H1 (cell line): Measurements from ENCODE around the gene IRGC. TPM values are rescaled to one million over a fixed set of nuclear protein-coding genes. Genes with fewer than 3 reads are reported as not detected.

Source experiments
- CTCF ChIA-PET: fragments of 300-600 bp; sonication (Branson Sonifier 250); formaldehyde crosslinking; loops from one replicate; lab custom pipeline; 2021; ENCODE audit not compliant: partially characterized antibody; lab: Charles Lee
- POLR2A ChIA-PET: fragments of 300-600 bp; sonication (Branson Sonifier 250); formaldehyde crosslinking; loops from one replicate; lab custom pipeline; 2021; ENCODE audit warnings: inconsistent platforms; ENCODE audit not compliant: partially characterized antibody; lab: Charles Lee
- DNase-seq, 2 experiments: peaks; one replicate each; pipeline versions ENCODE4 v3.0.0 to v3.0.0-alpha.2; 2010 to 2022; ENCODE audit warnings: low spot score in 2 of 2, low read depth in 1 of 2, mixed read lengths in 1 of 2
- FAIRE-seq: peaks from 2 replicates; lab custom pipeline; 2011; peaks lifted over from hg19 to GRCh38; lab: Jason Lieb, UNC
- H2AFZ ChIP-seq: 2 replicates; pipeline ENCODE4 v1.8.1; 2012; ENCODE audit warnings: low read length, inconsistent platforms
- H2AK5ac ChIP-seq: 2 replicates; pipeline ENCODE4 v1.6.1; 2013; ENCODE audit warnings: low read depth, low read length
- H2BK120ac ChIP-seq: replicated peaks from 2 replicates; pipeline ENCODE3; 2013; ENCODE audit warnings: low read depth, low read length, inconsistent platforms
- H2BK12ac ChIP-seq: 2 replicates; pipeline ENCODE4 v1.6.1; 2013; ENCODE audit warnings: low read depth, low read length
- H2BK15ac ChIP-seq: 2 replicates; pipeline ENCODE4 v1.6.1; 2013; ENCODE audit warnings: low read length
- H2BK20ac ChIP-seq: 2 replicates; pipeline ENCODE4 v1.6.1; 2013; ENCODE audit warnings: low read length
- H2BK5ac ChIP-seq: 2 replicates; pipeline ENCODE4 v1.6.1; 2013; ENCODE audit warnings: low read depth, low read length
- H3K14ac ChIP-seq: 2 replicates; pipeline ENCODE4 v1.6.1; 2013; ENCODE audit warnings: inconsistent platforms; ENCODE audit not compliant: insufficient read length
- H3K18ac ChIP-seq: 2 replicates; pipeline ENCODE4 v1.6.1; 2013; ENCODE audit warnings: low read length; ENCODE audit errors: extremely low read depth
- H3K23ac ChIP-seq: 2 replicates; pipeline ENCODE4 v1.6.1; 2013; ENCODE audit warnings: inconsistent platforms; ENCODE audit not compliant: insufficient read length
- H3K23me2 ChIP-seq: 2 replicates; pipeline ENCODE4 v1.6.1; 2013; ENCODE audit warnings: low read depth, low read length
- H3K27ac ChIP-seq: 2 replicates; pipeline ENCODE4 v1.6.1; 2011; ENCODE audit warnings: low read depth, low read length, inconsistent platforms
- H3K27me3 ChIP-seq, 4 experiments: replicated peaks in 1 of 4; 1 replicate in 1 of 4; 2 replicates in 3 of 4; pipeline versions ENCODE4 v1.6.1 to v1.8.1; 2011 to 2013; ENCODE audit warnings: low read length in 3 of 4, mild to moderate bottlenecking in 3 of 4, inconsistent platforms in 2 of 4, mixed read lengths in 2 of 4, moderate library complexity in 1 of 4; ENCODE audit not compliant: control insufficient read depth in 3 of 4, insufficient read depth in 3 of 4; ENCODE audit errors: extremely low read depth in 1 of 4
- H3K36me3 ChIP-seq, 4 experiments: 2 replicates each; pipeline versions ENCODE4 v1.6.1 to v1.8.1; 2011 to 2013; ENCODE audit warnings: mild to moderate bottlenecking in 4 of 4, low read length in 3 of 4, moderate library complexity in 2 of 4, control low read depth in 1 of 4, inconsistent platforms in 1 of 4; ENCODE audit not compliant: insufficient read depth in 4 of 4, control insufficient read depth in 2 of 4
- H3K4ac ChIP-seq: replicated peaks from 2 replicates; pipeline ENCODE3; 2013; ENCODE audit warnings: low read length, low read depth, mixed read lengths, inconsistent platforms; ENCODE audit not compliant: insufficient read length
- H3K4me1 ChIP-seq, 4 experiments: replicated peaks in 1 of 4; 1 replicate in 1 of 4; 2 replicates in 3 of 4; pipeline versions ENCODE4 v1.6.1 to v1.8.1; 2011 to 2013; ENCODE audit warnings: low read length in 3 of 4, inconsistent platforms in 2 of 4, mixed read lengths in 1 of 4; ENCODE audit not compliant: insufficient read depth in 4 of 4, control insufficient read depth in 3 of 4
- H3K4me2 ChIP-seq, 2 experiments: 2 replicates each; pipeline versions ENCODE4 v1.6.1 to v1.8.1; 2011 to 2013; ENCODE audit warnings: low read depth in 2 of 2, low read length in 2 of 2, control low read depth in 1 of 2, inconsistent platforms in 1 of 2, mild to moderate bottlenecking in 1 of 2; ENCODE audit not compliant: insufficient read depth in 1 of 2
- H3K4me3 ChIP-seq, 4 experiments: fragments of 200-600, 300-600 bp in 1 of 4; sonication (generic), shearing (Covaris generic), sonication (Bioruptor Twin) in 1 of 4; 2 replicates each; pipeline versions ENCODE4 v1.5.1 to v1.8.1; 2011 to 2016; ENCODE audit warnings: low read length in 4 of 4, low read depth in 3 of 4, control low read depth in 2 of 4, inconsistent platforms in 2 of 4, mild to moderate bottlenecking in 2 of 4, mixed read lengths in 1 of 4, moderate library complexity in 1 of 4; ENCODE audit not compliant: insufficient read depth in 2 of 4; ENCODE audit errors: extremely low read depth in 1 of 4
- H3K56ac ChIP-seq: replicated peaks from 2 replicates; pipeline ENCODE3; 2013; ENCODE audit warnings: low read depth, mild to moderate bottlenecking, mixed read lengths, low read length, inconsistent platforms; ENCODE audit not compliant: insufficient read length
- H3K79me1 ChIP-seq: 2 replicates; pipeline ENCODE4 v1.6.1; 2013; ENCODE audit warnings: low read depth, low read length, control low read depth
- H3K79me2 ChIP-seq, 2 experiments: 2 replicates each; pipeline versions ENCODE4 v1.6.1 to v1.8.1; 2012 to 2013; ENCODE audit warnings: low read length in 2 of 2, mild to moderate bottlenecking in 2 of 2, inconsistent platforms in 1 of 2; ENCODE audit not compliant: insufficient read depth in 2 of 2, control insufficient read depth in 1 of 2
- H3K9ac ChIP-seq, 4 experiments: replicated peaks in 1 of 4; 1 replicate in 1 of 4; 2 replicates in 3 of 4; pipeline versions ENCODE4 v1.6.1 to v1.8.1; 2011 to 2013; ENCODE audit warnings: low read depth in 3 of 4, low read length in 3 of 4, control low read depth in 2 of 4, mild to moderate bottlenecking in 2 of 4, moderate library complexity in 2 of 4, inconsistent platforms in 1 of 4; ENCODE audit errors: extremely low read depth in 1 of 4
- H3K9me3 ChIP-seq, 2 experiments: 2 replicates each; pipeline versions ENCODE4 v1.6.1 to v1.8.1; 2012 to 2013; ENCODE audit warnings: mild to moderate bottlenecking in 2 of 2, moderate library complexity in 2 of 2, control low read depth in 1 of 2, inconsistent platforms in 1 of 2, low read depth in 1 of 2, low read length in 1 of 2, mixed read lengths in 1 of 2; ENCODE audit not compliant: insufficient read depth in 2 of 2
- H4K20me1 ChIP-seq, 2 experiments: replicated peaks in 1 of 2; 2 replicates each; pipeline versions ENCODE3 to v1.8.1; 2011 to 2013; ENCODE audit warnings: inconsistent platforms in 2 of 2, low read length in 2 of 2, mild to moderate bottlenecking in 1 of 2; ENCODE audit not compliant: insufficient read depth in 2 of 2, control insufficient read depth in 1 of 2
- H4K5ac ChIP-seq: 2 replicates; pipeline ENCODE4 v1.6.1; 2013; ENCODE audit warnings: low read length, low read depth, mixed read lengths, inconsistent platforms; ENCODE audit not compliant: insufficient read length
- H4K8ac ChIP-seq: 2 replicates; pipeline ENCODE4 v1.8.0; 2013; ENCODE audit warnings: mild to moderate bottlenecking, moderate library complexity, low read length, inconsistent platforms; ENCODE audit not compliant: insufficient read depth; ENCODE audit errors: extremely low read depth
- H4K91ac ChIP-seq: replicated peaks from 2 replicates; pipeline ENCODE3; 2013; ENCODE audit warnings: low read length, mixed read lengths, inconsistent platforms; ENCODE audit not compliant: insufficient read length
- BRCA1 ChIP-seq: IDR thresholded peaks from 2 replicates; pipeline ENCODE4 v1.6.1; 2012; ENCODE audit warnings: low read depth, low read length, improper control_type of control experiment
- CEBPB ChIP-seq: IDR thresholded peaks from 2 replicates; pipeline ENCODE4 v1.6.1; 2012; ENCODE audit warnings: low read depth, low read length
- CREB1 ChIP-seq: IDR thresholded peaks from 2 replicates; pipeline ENCODE4 v1.6.1; 2012; ENCODE audit warnings: inconsistent platforms
- GTF2F1 ChIP-seq: IDR thresholded peaks from 2 replicates; pipeline ENCODE4 v1.6.1; 2012; ENCODE audit warnings: low read depth, low read length, improper control_type of control experiment, borderline replicate concordance
- KDM4A ChIP-seq: IDR thresholded peaks from one replicate; pipeline ENCODE4 v1.7.1; 2012; ENCODE audit warnings: low read depth, mild to moderate bottlenecking, moderate library complexity, low read length, inconsistent platforms; ENCODE audit not compliant: severe bottlenecking
- KDM5A ChIP-seq: fragments of 200-600 bp; IDR thresholded peaks from 2 replicates; pipeline ENCODE4 v1.7.1; 2012; ENCODE audit warnings: mild to moderate bottlenecking, low read length, inconsistent platforms, mixed read lengths
- MAFK ChIP-seq: IDR thresholded peaks from 2 replicates; pipeline ENCODE4 v1.6.1; 2012; ENCODE audit warnings: low read depth, mild to moderate bottlenecking, improper control_type of control experiment, low read length
- RBBP5 ChIP-seq: IDR thresholded peaks from 2 replicates; pipeline ENCODE4 v1.7.1; 2012; ENCODE audit warnings: low read depth, mild to moderate bottlenecking, inconsistent platforms, low read length, moderate library complexity, borderline replicate concordance
- SP4 ChIP-seq: IDR thresholded peaks from 2 replicates; pipeline ENCODE4 v1.6.1; 2012; ENCODE audit warnings: low read length, inconsistent platforms
- SUZ12 ChIP-seq: fragments of 200-600 bp; sonication (generic); IDR thresholded peaks from 2 replicates; pipeline ENCODE4 v1.6.1; 2012; ENCODE audit warnings: mild to moderate bottlenecking, inconsistent platforms, low read length, moderate library complexity, mixed read lengths
- TEAD4 ChIP-seq: IDR thresholded peaks from 2 replicates; pipeline ENCODE4 v1.6.1; 2012; ENCODE audit warnings: low read depth, low read length, inconsistent platforms, mixed read lengths
- WGBS, 2 experiments: shearing (Covaris generic) in 1 of 2; methylation state at CpG; one replicate each; pipeline versions ENCODE4 v1.1.6 to v1.1.7; 2013 to 2015; ENCODE audit warnings: low lambda C conversion rate in 2 of 2, mixed read lengths in 2 of 2, inconsistent platforms in 1 of 2, low coverage in 1 of 2, missing lambda C conversion rate in 1 of 2; ENCODE audit not compliant: insufficient replicate concordance in 2 of 2, insufficient coverage in 1 of 2, insufficient read length in 1 of 2; ENCODE audit errors: extremely low coverage in 1 of 2, missing lambda C conversion rate in 1 of 2; 5-methylcytosine and 5-hydroxymethylcytosine counted together
- polyA plus RNA-seq, 7 experiments: library from polyadenylated mRNA; depleted of rRNA in 3 of 7; stranded (reverse) in 5 of 7; unstranded in 2 of 7; fragments of >200 nt in 5 of 7; fragments of 200-250 nt in 2 of 7; gene quantifications; 1 replicate in 5 of 7; 2 replicates in 1 of 7; 4 replicates in 1 of 7; pipeline versions ENCODE4 v1.2.1 to v1.2.3, GENCODE V29; 2011 to 2013; ENCODE audit warnings: missing spikeins in 2 of 7, mixed read lengths in 2 of 7
- total RNA-seq: library from RNA; stranded (reverse); fragmentation: NEBNext Ultra II Directional; extraction: Animal tissue kit (Norgen Biotek cat#: 25700); gene quantifications from 2 replicates; pipeline ENCODE4 v1.2.1, GENCODE V29; 2021
- TF ChIP-seq, protein P1 (sequence below): IDR thresholded peaks from 2 replicates; pipeline ENCODE4 v1.6.1; 2011; ENCODE audit warnings: low read depth, mild to moderate bottlenecking, low read length; ENCODE audit not compliant: insufficient read depth
- TF ChIP-seq, protein P2 (sequence below): IDR thresholded peaks from 2 replicates; pipeline ENCODE4 v1.6.1; 2012; ENCODE audit warnings: inconsistent platforms

IRGC gene
- total and polyA plus RNA-seq, 2 of the 8 experiments (the other 6 are each of a cell fraction or from before 2014, with no cell fraction given) = not detected

DNA sequence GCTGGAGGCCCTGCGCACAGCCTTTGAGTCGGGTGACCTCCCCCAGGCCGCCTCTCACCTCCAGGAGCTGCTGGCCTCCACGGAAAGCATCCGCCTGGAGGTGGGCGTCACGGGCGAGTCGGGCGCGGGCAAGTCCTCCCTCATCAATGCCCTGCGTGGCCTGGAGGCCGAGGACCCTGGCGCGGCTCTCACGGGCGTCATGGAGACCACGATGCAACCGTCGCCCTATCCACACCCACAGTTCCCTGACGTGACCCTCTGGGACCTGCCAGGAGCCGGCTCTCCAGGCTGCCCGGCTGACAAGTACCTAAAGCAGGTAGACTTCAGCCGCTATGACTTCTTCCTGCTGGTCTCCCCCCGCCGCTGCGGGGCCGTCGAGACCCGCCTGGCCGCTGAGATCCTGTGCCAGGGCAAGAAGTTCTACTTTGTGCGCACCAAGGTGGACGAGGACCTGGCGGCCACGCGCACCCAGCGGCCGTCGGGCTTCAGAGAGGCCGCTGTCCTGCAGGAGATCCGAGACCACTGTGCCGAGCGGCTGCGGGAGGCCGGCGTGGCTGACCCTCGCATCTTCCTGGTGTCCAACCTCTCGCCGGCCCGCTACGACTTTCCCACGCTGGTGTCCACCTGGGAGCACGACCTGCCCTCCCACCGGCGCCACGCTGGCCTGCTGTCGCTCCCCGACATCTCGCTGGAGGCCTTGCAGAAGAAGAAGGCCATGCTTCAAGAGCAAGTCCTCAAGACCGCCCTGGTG is 2.9 kb downstream of the IRGC start:
- H3K56ac ChIP-seq = no peak overlapping the region
- H2BK12ac ChIP-seq = no peak overlapping the region
- peak overlapping the region; percentile 79; the same call in 1 of the 2 replicates for H4K8ac ChIP-seq
- no peak overlapping the region for H2BK15ac ChIP-seq
- ChIA-PET CTCF (interaction anchor here (1.2 kb wide), 1 partner anchor 50 kb away, joined by 3 read pairs; no protein-coding TSS in a partner anchor), POLR2A (no interaction called here)
- no peak overlapping the region for H2BK20ac ChIP-seq
- H3K4me2 ChIP-seq = no peak overlapping the region
- H3K18ac ChIP-seq = no peak overlapping the region
- FAIRE-seq (no peak), DNase-seq (no peak)
- H2AFZ ChIP-seq = no peak overlapping the region
- H3K4ac ChIP-seq = no peak overlapping the region
- no peaks in the 10 kb centered on the region for H3K36me3 ChIP-seq
- H3K4me1 ChIP-seq = no peaks in the 10 kb centered on the region
- no peak overlapping the region for H2AK5ac ChIP-seq
- no peaks in the 10 kb centered on the region for H3K27me3 ChIP-seq
- H3K4me3 ChIP-seq = no peak overlapping the region
- no peaks in the 10 kb centered on the region for H3K79me1 ChIP-seq
- no peaks in the 10 kb centered on the region for H4K20me1 ChIP-seq
- H2BK120ac ChIP-seq = no peak overlapping the region
- no peaks in the 10 kb centered on the region for H3K9me3 ChIP-seq
- no peak overlapping the region for H3K27ac ChIP-seq
- no peak overlapping the region for H4K5ac ChIP-seq
- no peak overlapping the region for H3K9ac ChIP-seq
- no peaks in the 10 kb centered on the region for H3K23me2 ChIP-seq
- H3K23ac ChIP-seq = no peak overlapping the region
- no peak overlapping the region for H3K14ac ChIP-seq
- no peak overlapping the region; the same call in 1 of the 2 replicates for H2BK5ac ChIP-seq
- WGBS, 2 experiments = 93% methylated on average over 47 of the region's 60 CpGs; no CpG with 5 or more reads in 1 of the 2 experiments
- H3K79me2 ChIP-seq = no peaks in the 10 kb centered on the region
- no peak overlapping the region for H4K91ac ChIP-seq
- TF ChIP-seq SP4 = no peak
- TF ChIP-seq KDM4A = no peak
- TF ChIP-seq, protein P1, sequence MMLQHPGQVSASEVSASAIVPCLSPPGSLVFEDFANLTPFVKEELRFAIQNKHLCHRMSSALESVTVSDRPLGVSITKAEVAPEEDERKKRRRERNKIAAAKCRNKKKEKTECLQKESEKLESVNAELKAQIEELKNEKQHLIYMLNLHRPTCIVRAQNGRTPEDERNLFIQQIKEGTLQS = no peak
- no peak for TF ChIP-seq TEAD4
- no peak for TF ChIP-seq GTF2F1
- TF ChIP-seq BRCA1 = no peak
- no peak for TF ChIP-seq CEBPB
- TF ChIP-seq SUZ12 = no peak
- TF ChIP-seq, protein P2, sequence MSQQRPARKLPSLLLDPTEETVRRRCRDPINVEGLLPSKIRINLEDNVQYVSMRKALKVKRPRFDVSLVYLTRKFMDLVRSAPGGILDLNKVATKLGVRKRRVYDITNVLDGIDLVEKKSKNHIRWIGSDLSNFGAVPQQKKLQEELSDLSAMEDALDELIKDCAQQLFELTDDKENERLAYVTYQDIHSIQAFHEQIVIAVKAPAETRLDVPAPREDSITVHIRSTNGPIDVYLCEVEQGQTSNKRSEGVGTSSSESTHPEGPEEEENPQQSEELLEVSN = no peak
- TF ChIP-seq CREB1 = no peak
- TF ChIP-seq RBBP5 = no peak
- TF ChIP-seq KDM5A = no peak
- no peak for TF ChIP-seq MAFK
